Measurements from ENCODE around the gene USF1. TPM values are rescaled to one million over a fixed set of nuclear protein-coding genes. Genes with fewer than 3 reads are reported as not detected.
A peak's percentile ranks its signal among the peaks of the same experiment; 100 is the strongest.

USF1 gene
- total RNA-seq, 1 experiment from 2014 or later, result 61.2 TPM

DNA sequence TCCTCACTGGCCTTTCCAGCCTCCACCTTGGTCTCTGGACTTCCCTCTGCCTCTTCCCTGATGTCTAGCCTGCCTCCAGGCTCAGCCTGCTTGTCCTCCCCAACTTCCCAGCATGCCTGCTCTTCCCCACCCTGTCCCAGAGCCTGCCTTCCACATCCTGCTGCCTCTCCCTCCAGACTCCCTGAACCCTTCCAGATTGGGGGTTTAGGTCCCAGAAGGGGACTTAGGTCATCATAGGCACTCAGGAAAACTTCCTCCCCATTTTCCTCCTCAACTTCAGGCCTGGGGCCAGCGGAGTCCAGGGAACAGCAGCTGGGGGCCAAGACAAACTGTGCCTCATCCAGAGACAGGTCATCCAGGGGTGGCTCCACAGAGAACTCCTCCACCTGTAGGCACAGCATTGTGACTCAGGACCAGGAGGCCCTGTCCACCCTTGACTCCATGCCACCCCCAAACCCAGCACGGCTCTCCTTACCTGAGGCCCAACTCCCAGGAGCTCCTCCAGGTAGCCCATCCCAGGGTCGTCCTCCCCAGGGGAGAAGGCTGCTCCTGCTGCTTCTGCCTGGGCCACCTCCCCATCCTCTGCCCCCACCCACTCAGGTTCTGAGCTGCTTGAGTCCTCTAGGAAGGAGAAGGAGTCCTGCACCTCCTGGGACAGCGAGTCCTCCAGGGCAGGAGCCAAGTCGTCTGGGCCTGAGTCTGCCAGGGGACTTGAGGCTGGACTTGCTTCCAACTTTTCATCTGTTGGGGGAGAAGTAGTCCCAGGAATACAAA, 3.4 kb upstream of the USF1 start:
- Histone ChIP-seq H3K9me3 (ENCODE audit: low read length) (no peaks in the 10 kb centered on the region), H3K4me2 (ENCODE audit: low read depth, low read length, poor library complexity, severe bottlenecking) (no peak overlapping the region), H4K20me1 (ENCODE audit: insufficient read depth, low read depth, low read length) (no peaks in the 10 kb centered on the region), H3K4me3 (ENCODE audit: low read length) (no peak overlapping the region), H3K4me1 (ENCODE audit: low read length) (peaks cover 27% of the 10 kb centered on the region), H3K79me2 (ENCODE audit: low read length) (peaks cover 7% of the 10 kb centered on the region), H3K36me3 (ENCODE audit: insufficient read depth, low read length) (peaks cover 15% of the 10 kb centered on the region; the same call in 1 of the 2 replicates), H3K9me2 (replicated peaks; ENCODE audit: insufficient read depth, low read length) (no peaks in the 10 kb centered on the region), H3K27me3 (ENCODE audit: low read length) (no peaks in the 10 kb centered on the region), H3K9ac (ENCODE audit: low read length) (no peak overlapping the region), H3K27ac (ENCODE audit: low read length) (peak overlapping the region; percentile 96), H2AFZ (ENCODE audit: low read length) (no peak overlapping the region)
- DNase-seq, result peak; percentile 41

- Histone ChIP-seq H2AFZ (ENCODE audit: low read length) (no peak overlapping the region), H4K20me1 (ENCODE audit: insufficient read depth, low read depth, low read length) (no peaks in the 10 kb centered on the region), H3K4me2 (ENCODE audit: low read depth, low read length, poor library complexity, severe bottlenecking) (peak overlapping the region; percentile 76), H3K9ac (ENCODE audit: low read length) (peak overlapping the region; percentile 97), H3K9me3 (ENCODE audit: low read length) (no peaks in the 10 kb centered on the region), H3K27me3 (ENCODE audit: low read length) (no peaks in the 10 kb centered on the region), H3K9me2 (replicated peaks; ENCODE audit: insufficient read depth, low read length) (no peaks in the 10 kb centered on the region), H3K4me3 (ENCODE audit: low read length) (no peak overlapping the region), H3K79me2 (ENCODE audit: low read length) (peaks cover 20% of the 10 kb centered on the region), H3K4me1 (ENCODE audit: low read length) (peaks cover 37% of the 10 kb centered on the region), H3K27ac (ENCODE audit: low read length) (peak overlapping the region; percentile 96), H3K36me3 (ENCODE audit: insufficient read depth, low read length) (peaks cover 19% of the 10 kb centered on the region; the same call in 1 of the 2 replicates)
- peak; percentile 59 for DNase-seq
Measured at GRCh38 chr1:161047436-161048420, 2.0 kb upstream of the USF1 start.

DNA sequence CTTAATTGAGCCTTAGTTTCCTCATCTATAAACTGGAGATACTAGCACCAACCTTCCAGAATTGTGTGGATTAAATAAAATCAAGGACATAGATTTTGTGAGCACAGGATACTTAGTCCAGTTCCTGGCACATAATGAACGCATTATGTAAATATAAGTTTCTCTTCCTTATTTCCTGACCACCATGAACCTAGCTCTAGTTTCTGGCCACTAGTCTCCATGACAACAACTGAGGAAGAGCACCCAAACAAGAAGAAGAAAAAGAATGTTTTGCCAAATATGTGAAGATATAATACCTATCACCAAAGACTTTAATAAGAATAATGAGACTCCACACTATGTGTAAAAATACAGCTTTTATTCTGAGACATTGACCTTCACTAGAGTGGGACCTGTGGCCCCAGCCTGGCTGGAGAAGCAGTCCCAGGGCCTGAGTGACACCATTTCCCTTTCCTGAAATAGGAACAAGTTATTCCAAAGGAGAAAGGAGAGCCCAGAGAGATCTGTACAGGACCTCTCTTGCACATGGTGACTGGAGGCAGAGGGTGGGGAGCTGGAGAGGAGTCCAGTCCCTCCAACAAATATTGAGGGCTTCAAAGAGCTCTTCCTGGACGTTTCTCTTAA, 940 bp upstream of the USF1 start:
- peaks cover 21% of the 10 kb centered on the region for H3K79me2 ChIP-seq (ENCODE audit: low read length)
- H3K9ac ChIP-seq (ENCODE audit: low read length), result peak overlapping the region; percentile 97
- H3K27ac ChIP-seq (ENCODE audit: low read length), result peak overlapping the region; percentile 96
- H2AFZ ChIP-seq (ENCODE audit: low read length), result no peak overlapping the region
- H3K9me3 ChIP-seq (ENCODE audit: low read length), result no peaks in the 10 kb centered on the region
- H3K4me3 ChIP-seq (ENCODE audit: low read length), result peak overlapping the region; percentile 85
- no peaks in the 10 kb centered on the region for H4K20me1 ChIP-seq (ENCODE audit: insufficient read depth, low read depth, low read length)
- DNase-seq, result peak; percentile 89
- no peaks in the 10 kb centered on the region for H3K9me2 ChIP-seq (replicated peaks; ENCODE audit: insufficient read depth, low read length)
- H3K27me3 ChIP-seq (ENCODE audit: low read length), result no peaks in the 10 kb centered on the region
- peaks cover 44% of the 10 kb centered on the region for H3K4me1 ChIP-seq (ENCODE audit: low read length)
- peak overlapping the region; percentile 76 for H3K4me2 ChIP-seq (ENCODE audit: low read depth, low read length, poor library complexity, severe bottlenecking)
- H3K36me3 ChIP-seq (ENCODE audit: insufficient read depth, low read length), result peaks cover 28% of the 10 kb centered on the region; the same call in 1 of the 2 replicates

- peaks cover 46% of the 10 kb centered on the region for H3K4me1 ChIP-seq (ENCODE audit: low read length)
- H4K20me1 ChIP-seq (ENCODE audit: insufficient read depth, low read depth, low read length), result no peaks in the 10 kb centered on the region
- H3K9me3 ChIP-seq (ENCODE audit: low read length), result no peaks in the 10 kb centered on the region
- H3K27ac ChIP-seq (ENCODE audit: low read length), result peak overlapping the region; percentile 96
- H3K4me3 ChIP-seq (ENCODE audit: low read length), result peak overlapping the region; percentile 85
- peaks cover 30% of the 10 kb centered on the region; the same call in 1 of the 2 replicates for H3K36me3 ChIP-seq (ENCODE audit: insufficient read depth, low read length)
- no peaks in the 10 kb centered on the region for H3K9me2 ChIP-seq (replicated peaks; ENCODE audit: insufficient read depth, low read length)
- peak overlapping the region; percentile 76 for H3K4me2 ChIP-seq (ENCODE audit: low read depth, low read length, poor library complexity, severe bottlenecking)
- H3K79me2 ChIP-seq (ENCODE audit: low read length), result peaks cover 21% of the 10 kb centered on the region
- no peak overlapping the region for H2AFZ ChIP-seq (ENCODE audit: low read length)
- DNase-seq, result peak; percentile 98
- peak overlapping the region; percentile 97 for H3K9ac ChIP-seq (ENCODE audit: low read length)
- no peaks in the 10 kb centered on the region for H3K27me3 ChIP-seq (ENCODE audit: low read length)
Measured at GRCh38 chr1:161044908-161045735, 655 bp downstream of the USF1 start.

DNA sequence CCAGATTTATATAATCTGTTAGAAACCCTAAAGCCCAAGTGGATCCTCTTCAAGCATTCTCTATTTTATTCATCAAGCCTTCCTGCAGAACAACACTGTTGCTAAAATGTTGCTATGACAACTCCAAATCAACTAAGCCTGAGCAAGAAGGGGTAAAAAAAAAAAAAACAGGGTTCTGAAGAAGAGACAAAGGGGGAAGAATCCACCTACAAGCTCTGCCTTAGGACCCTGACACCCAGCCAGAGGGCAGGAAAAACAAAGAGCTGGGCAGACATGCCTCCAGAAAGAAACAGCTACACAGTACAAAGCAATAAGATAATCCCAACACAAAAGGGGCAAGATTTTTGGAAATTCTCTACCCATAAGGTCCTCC, 1.3 kb downstream of the USF1 start:
- H2AFZ ChIP-seq (ENCODE audit: low read length), result no peak overlapping the region
- peaks cover 21% of the 10 kb centered on the region for H3K79me2 ChIP-seq (ENCODE audit: low read length)
- no peaks in the 10 kb centered on the region for H3K27me3 ChIP-seq (ENCODE audit: low read length)
- no peak for DNase-seq
- peaks cover 32% of the 10 kb centered on the region for H3K36me3 ChIP-seq (ENCODE audit: insufficient read depth, low read length)
- peak overlapping the region; percentile 85 for H3K4me3 ChIP-seq (ENCODE audit: low read length)
- no peaks in the 10 kb centered on the region for H3K9me2 ChIP-seq (replicated peaks; ENCODE audit: insufficient read depth, low read length)
- H3K9me3 ChIP-seq (ENCODE audit: low read length), result no peaks in the 10 kb centered on the region
- H4K20me1 ChIP-seq (ENCODE audit: insufficient read depth, low read depth, low read length), result no peaks in the 10 kb centered on the region
- H3K27ac ChIP-seq (ENCODE audit: low read length), result peak overlapping the region; percentile 96
- H3K4me2 ChIP-seq (ENCODE audit: low read depth, low read length, poor library complexity, severe bottlenecking), result peak overlapping the region; percentile 76
- peak overlapping the region; percentile 97 for H3K9ac ChIP-seq (ENCODE audit: low read length)
- peaks cover 46% of the 10 kb centered on the region for H3K4me1 ChIP-seq (ENCODE audit: low read length)

DNA sequence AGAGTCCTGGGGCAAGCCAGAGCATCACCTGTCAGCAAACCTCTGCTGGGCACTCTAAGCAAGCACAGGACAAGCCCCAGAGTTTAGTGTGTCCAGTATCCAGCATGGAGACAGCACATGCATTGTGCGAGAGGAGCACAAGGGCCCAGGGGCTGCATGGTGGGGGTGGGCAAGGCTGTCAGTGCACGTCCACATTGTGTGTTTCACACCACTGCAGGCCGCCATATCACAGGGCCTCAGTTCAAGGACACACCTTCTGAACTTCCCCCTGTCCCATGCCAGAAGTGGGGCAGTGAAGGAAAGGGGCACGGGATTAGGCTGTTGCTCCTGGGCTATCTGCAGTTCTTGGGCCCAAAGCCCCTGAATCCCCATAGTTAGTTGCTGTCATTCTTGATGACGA, 6.2 kb downstream of the USF1 start:
- no peaks in the 10 kb centered on the region for H4K20me1 ChIP-seq (ENCODE audit: insufficient read depth, low read depth, low read length)
- peaks cover 18% of the 10 kb centered on the region for H3K79me2 ChIP-seq (ENCODE audit: low read length)
- H3K4me1 ChIP-seq (ENCODE audit: low read length), result peaks cover 25% of the 10 kb centered on the region
- H3K9me3 ChIP-seq (ENCODE audit: low read length), result no peaks in the 10 kb centered on the region
- no peaks in the 10 kb centered on the region for H3K9me2 ChIP-seq (replicated peaks; ENCODE audit: insufficient read depth, low read length)
- DNase-seq, result peak; percentile 45
- H2AFZ ChIP-seq (ENCODE audit: low read length), result no peak overlapping the region
- H3K27me3 ChIP-seq (ENCODE audit: low read length), result no peaks in the 10 kb centered on the region
- no peak overlapping the region for H3K9ac ChIP-seq (ENCODE audit: low read length)
- no peak overlapping the region for H3K4me3 ChIP-seq (ENCODE audit: low read length)
- H3K4me2 ChIP-seq (ENCODE audit: low read depth, low read length, poor library complexity, severe bottlenecking), result peak overlapping the region; percentile 18
- H3K36me3 ChIP-seq (ENCODE audit: insufficient read depth, low read length), result peaks cover 40% of the 10 kb centered on the region
- no peak overlapping the region for H3K27ac ChIP-seq (ENCODE audit: low read length)

- H3K27ac ChIP-seq (ENCODE audit: low read length), result no peak overlapping the region
- H4K20me1 ChIP-seq (ENCODE audit: insufficient read depth, low read depth, low read length), result no peaks in the 10 kb centered on the region
- H3K9me3 ChIP-seq (ENCODE audit: low read length), result no peaks in the 10 kb centered on the region
- peaks cover 22% of the 10 kb centered on the region for H3K4me1 ChIP-seq (ENCODE audit: low read length)
- H3K36me3 ChIP-seq (ENCODE audit: insufficient read depth, low read length), result peaks cover 40% of the 10 kb centered on the region
- DNase-seq, result no peak
- peak overlapping the region; percentile 23 for H3K4me2 ChIP-seq (ENCODE audit: low read depth, low read length, poor library complexity, severe bottlenecking)
- no peak overlapping the region for H2AFZ ChIP-seq (ENCODE audit: low read length)
- peaks cover 14% of the 10 kb centered on the region for H3K79me2 ChIP-seq (ENCODE audit: low read length)
- no peaks in the 10 kb centered on the region for H3K27me3 ChIP-seq (ENCODE audit: low read length)
- H3K4me3 ChIP-seq (ENCODE audit: low read length), result peak overlapping the region; percentile 49; the same call in 1 of the 2 replicates
- peak overlapping the region; percentile 39; the same call in 1 of the 2 replicates for H3K9ac ChIP-seq (ENCODE audit: low read length)
- H3K9me2 ChIP-seq (replicated peaks; ENCODE audit: insufficient read depth, low read length), result no peaks in the 10 kb centered on the region
Measured at GRCh38 chr1:161039154-161039545, 6.6 kb downstream of the USF1 start.

Data from Karpas-422 (cell line).